CD4-positive, alpha-beta memory T cell (primary cell): ENCODE measurements around the gene MRPL54. TPM values are rescaled to one million over a fixed set of nuclear protein-coding genes. Genes with fewer than 3 reads are reported as not detected.

Experiments used
- CTCF ChIA-PET: fragments of 350-600 bp; sonication (Branson Sonifier 250); formaldehyde crosslinking; loops from one replicate; lab custom pipeline; 2021; ENCODE audit warnings: inconsistent platforms; ENCODE audit not compliant: partially characterized antibody; lab: Charles Lee
- POLR2A ChIA-PET: fragments of 350-600 bp; sonication (Branson Sonifier 250); formaldehyde crosslinking; loops from one replicate; lab custom pipeline; 2021; ENCODE audit not compliant: partially characterized antibody; lab: Charles Lee
- DNase-seq, 5 donors: peaks; one replicate each; pipeline versions ENCODE4 v3.0.0 to v3.0.0-alpha.2; 2020 to 2022; ENCODE audit warnings: mixed read lengths in 1 of 5
- H3K27ac ChIP-seq: one replicate; pipeline ENCODE4 v1.7.0; 2013; ENCODE audit warnings: low read depth, low read length
- H3K27me3 ChIP-seq: 2 replicates; pipeline ENCODE4 v1.7.0; 2013; ENCODE audit warnings: mild to moderate bottlenecking, low read length, moderate library complexity; ENCODE audit not compliant: insufficient read depth
- H3K36me3 ChIP-seq: 2 replicates; pipeline ENCODE4 v1.7.0; 2013; ENCODE audit warnings: mild to moderate bottlenecking, low read length, moderate library complexity; ENCODE audit not compliant: insufficient read depth
- H3K4me1 ChIP-seq: 2 replicates; pipeline ENCODE4 v1.7.0; 2013; ENCODE audit warnings: mild to moderate bottlenecking, low read length, moderate library complexity; ENCODE audit not compliant: insufficient read depth
- H3K4me3 ChIP-seq, 2 donors: one replicate each; pipeline ENCODE4 v1.7.0; 2013; ENCODE audit warnings: low read length in 2 of 2, mild to moderate bottlenecking in 1 of 2
- H3K9me3 ChIP-seq, 2 donors: one replicate each; pipeline ENCODE4 v1.7.0; 2013; ENCODE audit warnings: low read length in 2 of 2, control low read depth in 1 of 2; ENCODE audit not compliant: control insufficient read depth in 1 of 2
- H3K27ac Mint-ChIP-seq, 7 donors: one replicate each; pipeline ENCODE4 v1.8.0; 2020 to 2021; ENCODE audit warnings: mixed read lengths in 7 of 7, mild to moderate bottlenecking in 6 of 7, inconsistent platforms in 3 of 7, moderate library complexity in 3 of 7
- H3K27me3 Mint-ChIP-seq, 2 donors: one replicate each; pipeline ENCODE4 v1.8.0; 2020 to 2021; ENCODE audit warnings: mixed read lengths in 2 of 2
- H3K36me3 Mint-ChIP-seq, 2 donors: one replicate each; pipeline ENCODE4 v1.8.0; 2020 to 2021; ENCODE audit warnings: mixed read lengths in 2 of 2, inconsistent platforms in 1 of 2, mild to moderate bottlenecking in 1 of 2
- H3K4me1 Mint-ChIP-seq, 4 donors: one replicate each; pipeline ENCODE4 v1.8.0; 2020 to 2021; ENCODE audit warnings: mixed read lengths in 4 of 4, mild to moderate bottlenecking in 1 of 4
- H3K4me3 Mint-ChIP-seq, 8 donors: one replicate each; pipeline ENCODE4 v1.8.0; 2020 to 2021; ENCODE audit warnings: mixed read lengths in 8 of 8, mild to moderate bottlenecking in 7 of 8, moderate library complexity in 6 of 8, inconsistent platforms in 3 of 8
- H3K9me3 Mint-ChIP-seq, 8 donors: one replicate each; pipeline ENCODE4 v1.8.0; 2020 to 2021; ENCODE audit warnings: mixed read lengths in 8 of 8, mild to moderate bottlenecking in 5 of 8, inconsistent platforms in 3 of 8, moderate library complexity in 1 of 8
- intact Hi-C: fragments of 100-400 bp; cut with micrococcal nuclease; formaldehyde crosslinking; loops from one replicate; pipeline ENCODE4 v1.15.1; 2023
- polyA plus RNA-seq, 2 donors: library from polyadenylated mRNA; unstranded; fragments of 300-500 nt; fragmentation: Illumina TruSeq; gene quantifications; one replicate each; pipeline ENCODE4 v1.2.3, GENCODE V29; 2021
- total RNA-seq, 2 experiments: library from RNA; stranded (reverse); gene quantifications; one replicate each; pipeline ENCODE4 v1.2.3, GENCODE V29; 2021

Gene MRPL54
- total and polyA plus RNA-seq, 4 experiments from 2014 or later: 36.7 to 107 (median 70.2) TPM

GRCh38 chr19:3738477-3739220, 23.8 kb upstream of the MRPL54 start:
- H3K4me1 Mint-ChIP-seq: peaks cover 5 to 19% (median 10%) of the 10 kb centered on the region in 4 donors
- Histone ChIP-seq H3K9me3 (no peaks in the 10 kb centered on the region), H3K4me1 (peaks cover 13% of the 10 kb centered on the region), H3K27me3 (no peaks in the 10 kb centered on the region), H3K27ac (no peak overlapping the region), H3K36me3 (no peaks in the 10 kb centered on the region), H3K4me3 (no peak overlapping the region)
- peak overlapping the region in 3 of 8 donors; percentile 7 to 76 (median 38) for H3K4me3 Mint-ChIP-seq
- H3K27ac Mint-ChIP-seq: peak overlapping the region in 6 of 7 donors; percentile 57 to 90 (median 84)
- DNase-seq: peak in 1 of 5 donors; percentile 13
- intact Hi-C loops: no loop called here
- H3K36me3 Mint-ChIP-seq: peaks cover 8 to 16% of the 10 kb centered on the region in 2 donors
- no peaks in the 10 kb centered on the region for H3K27me3 Mint-ChIP-seq
- no peaks in the 10 kb centered on the region for H3K9me3 Mint-ChIP-seq
- ChIA-PET POLR2A (interaction anchor here (0.6 to 3.7 kb wide), 5 partner anchors 9 to 222 kb away, joined by 3 to 28 read pairs (median 3); partner anchors contain the start of genes APBA3 and MRPL54), CTCF (interaction anchor here (1.5 to 1.8 kb wide), 2 partner anchors 11 to 111 kb away, joined by 4 to 5 read pairs; no protein-coding TSS in a partner anchor)

- POLR2A ChIA-PET: interaction anchor here (0.9 to 3.7 kb wide), 5 partner anchors 14 to 22 kb away, joined by 3 to 28 read pairs (median 3); partner anchors contain the start of genes APBA3 and MRPL54
- CTCF ChIA-PET: interaction anchor here (1.5 to 1.8 kb wide), 2 partner anchors 12 to 109 kb away, joined by 4 to 5 read pairs; no protein-coding TSS in a partner anchor
- Mint-ChIP-seq H3K27ac (no peak overlapping the region), H3K36me3 (peaks cover 7 to 19% of the 10 kb centered on the region in 2 donors), H3K9me3 (no peaks in the 10 kb centered on the region), H3K4me1 (peaks cover 5 to 19% (median 10%) of the 10 kb centered on the region in 4 donors), H3K27me3 (no peaks in the 10 kb centered on the region), H3K4me3 (no peak overlapping the region)
- no peak overlapping the region for H3K27ac ChIP-seq
- intact Hi-C loops: no loop called here
- no peaks in the 10 kb centered on the region for H3K27me3 ChIP-seq
- H3K4me3 ChIP-seq: no peak overlapping the region
- no peaks in the 10 kb centered on the region for H3K36me3 ChIP-seq
- DNase-seq: peak in 1 of 5 donors; percentile 5
- no peaks in the 10 kb centered on the region for H3K9me3 ChIP-seq
- peaks cover 13% of the 10 kb centered on the region for H3K4me1 ChIP-seq
Observed at GRCh38 chr19:3740431-3740830, 22.1 kb upstream of the MRPL54 start.

- H3K9me3 Mint-ChIP-seq: no peaks in the 10 kb centered on the region
- H3K4me3 ChIP-seq: no peak overlapping the region
- intact Hi-C loops: no loop called here
- H3K36me3 ChIP-seq: no peaks in the 10 kb centered on the region
- peaks cover 12% of the 10 kb centered on the region for H3K4me1 ChIP-seq
- H3K36me3 Mint-ChIP-seq: peaks cover 1 to 8% of the 10 kb centered on the region in 2 donors
- CTCF ChIA-PET: interaction anchor here (1.6 kb wide), 1 partner anchor 19 kb away, joined by 4 read pairs; the partner anchor contains the start of gene MRPL54
- H3K27ac ChIP-seq: no peak overlapping the region
- H3K27me3 Mint-ChIP-seq: no peaks in the 10 kb centered on the region
- DNase-seq: no peak
- peaks cover 0 to 14% (median 10%) of the 10 kb centered on the region in 4 donors for H3K4me1 Mint-ChIP-seq
- no peaks in the 10 kb centered on the region for H3K9me3 ChIP-seq
- POLR2A ChIA-PET: no interaction called here
- H3K27me3 ChIP-seq: no peaks in the 10 kb centered on the region
- H3K27ac Mint-ChIP-seq: peak overlapping the region in 1 of 7 donors; percentile 43
- no peak overlapping the region for H3K4me3 Mint-ChIP-seq
Observed at GRCh38 chr19:3743486-3743885, 19.0 kb upstream of the MRPL54 start.

GRCh38 chr19:3745363-3746045, 17.0 kb upstream of the MRPL54 start:
- no peaks in the 10 kb centered on the region for H3K4me1 ChIP-seq
- intact Hi-C loops: no loop called here
- Mint-ChIP-seq H3K36me3 (peaks cover 12 to 18% of the 10 kb centered on the region in 2 donors), H3K4me1 (peaks cover 0 to 3% (median 0%) of the 10 kb centered on the region in 4 donors), H3K27me3 (no peaks in the 10 kb centered on the region), H3K9me3 (no peaks in the 10 kb centered on the region), H3K4me3 (no peak overlapping the region), H3K27ac (no peak overlapping the region)
- CTCF ChIA-PET: no interaction called here
- POLR2A ChIA-PET: no interaction called here
- H3K27ac ChIP-seq: no peak overlapping the region
- H3K9me3 ChIP-seq: no peaks in the 10 kb centered on the region
- DNase-seq: peak in 1 of 5 donors; percentile 1
- no peaks in the 10 kb centered on the region for H3K27me3 ChIP-seq
- H3K4me3 ChIP-seq: no peak overlapping the region
- peaks cover 10% of the 10 kb centered on the region for H3K36me3 ChIP-seq

- H3K9me3 ChIP-seq: no peaks in the 10 kb centered on the region
- peak in 1 of 5 donors; percentile 27 for DNase-seq
- no peak overlapping the region for H3K27ac Mint-ChIP-seq
- no peaks in the 10 kb centered on the region for H3K9me3 Mint-ChIP-seq
- H3K27ac ChIP-seq: no peak overlapping the region
- POLR2A ChIA-PET: interaction anchor here (0.6 to 1.1 kb wide), 4 partner anchors 10 to 25 kb away, joined by 3 to 4 read pairs (median 4); partner anchors contain the start of genes APBA3 and MRPL54
- H3K27me3 Mint-ChIP-seq: no peaks in the 10 kb centered on the region
- H3K4me1 Mint-ChIP-seq: peaks cover 0 to 3% (median 0%) of the 10 kb centered on the region in 4 donors
- peaks cover 17 to 22% of the 10 kb centered on the region in 2 donors for H3K36me3 Mint-ChIP-seq
- intact Hi-C loops: no loop called here
- no peak overlapping the region for H3K4me3 Mint-ChIP-seq
- CTCF ChIA-PET: no interaction called here
- no peaks in the 10 kb centered on the region for H3K4me1 ChIP-seq
- no peak overlapping the region for H3K4me3 ChIP-seq
- H3K27me3 ChIP-seq: no peaks in the 10 kb centered on the region
- H3K36me3 ChIP-seq: peaks cover 16% of the 10 kb centered on the region
Observed at GRCh38 chr19:3746371-3747056, 16.0 kb upstream of the MRPL54 start.

- Mint-ChIP-seq H3K36me3 (peaks cover 16 to 31% of the 10 kb centered on the region in 2 donors), H3K9me3 (peaks cover 0 to 2% (median 0%) of the 10 kb centered on the region in 8 donors), H3K4me3 (no peak overlapping the region), H3K4me1 (peaks cover 0 to 3% (median 0%) of the 10 kb centered on the region in 4 donors), H3K27me3 (no peaks in the 10 kb centered on the region), H3K27ac (no peak overlapping the region)
- H3K27me3 ChIP-seq: no peaks in the 10 kb centered on the region
- POLR2A ChIA-PET: interaction anchor here (2.2 kb wide), 1 partner anchor 14 kb away, joined by 10 read pairs; the partner anchor contains the start of gene MRPL54
- peaks cover 18% of the 10 kb centered on the region for H3K36me3 ChIP-seq
- intact Hi-C loops: no loop called here
- CTCF ChIA-PET: interaction anchor here (1.5 to 3.9 kb wide), 2 partner anchors 13 to 73 kb away, joined by 3 to 15 read pairs; partner anchors contain the start of genes APBA3 and MRPL54
- DNase-seq: peak in 1 of 5 donors; percentile 13
- H3K9me3 ChIP-seq: no peaks in the 10 kb centered on the region
- no peak overlapping the region for H3K27ac ChIP-seq
- no peak overlapping the region for H3K4me3 ChIP-seq
- no peaks in the 10 kb centered on the region for H3K4me1 ChIP-seq
Observed at GRCh38 chr19:3748965-3749364, 13.5 kb upstream of the MRPL54 start.
